GM12878 (cell line): ENCODE data around the gene KIR3DL3. TPM values are rescaled to one million over a fixed set of nuclear protein-coding genes. Genes with fewer than 3 reads are reported as not detected.

ENCODE experiments used
- ATAC-seq: fragments of 200-7000 bp; cut with Tn5 transposase; 3 replicates; pipeline ENCODE4 v1.9.1; 2020; ENCODE audit warnings: mild to moderate bottlenecking, moderate library complexity
- BruUV-seq: library from RNA; stranded (reverse); fragments of 400-500 nt; replicated peaks from 2 replicates; lab custom pipeline; 2021; lab: Mats Ljungman, UMichigan
- CTCF ChIA-PET: fragments of 300-600 bp; sonication (Branson Sonifier 250); formaldehyde crosslinking; extraction: SDS; loops from one replicate; lab custom pipeline; 2021; ENCODE audit warnings: inconsistent platforms; lab: Yijun Ruan, JAX
- POLR2A ChIA-PET: fragments of 350-600 bp; formaldehyde crosslinking; extraction: SDS; loops from one replicate; lab custom pipeline; 2021; ENCODE audit warnings: inconsistent platforms; lab: Charles Lee
- RAD21 ChIA-PET: fragments of 300-600 bp; sonication (Branson Sonifier 250); formaldehyde crosslinking; loops from one replicate; lab custom pipeline; 2023; ENCODE audit warnings: antibody characterized with exemption; ENCODE audit not compliant: unreplicated experiment; lab: Charles Lee
- SMC1A ChIA-PET: fragments of 300-600 bp; sonication (Branson Sonifier 250); formaldehyde crosslinking; loops from one replicate; lab custom pipeline; 2023; ENCODE audit not compliant: unreplicated experiment, uncharacterized antibody; lab: Charles Lee
- DNase-seq: peaks from one replicate; pipeline ENCODE4 v3.0.0-alpha.2; 2011; ENCODE audit warnings: low read depth, low spot score
- FAIRE-seq: peaks from 3 replicates; lab custom pipeline; 2011; peaks lifted over from hg19 to GRCh38; lab: Jason Lieb, UNC
- H2AFZ ChIP-seq: 2 replicates; pipeline ENCODE4 v1.6.0; 2011; ENCODE audit warnings: low read depth, low read length, control low read depth; ENCODE audit not compliant: control insufficient read depth
- H3K27ac ChIP-seq: 2 replicates; pipeline ENCODE4 v1.5.1; 2011; ENCODE audit warnings: control low read depth; ENCODE audit not compliant: control insufficient read depth, insufficient read depth
- H3K27me3 ChIP-seq, 2 experiments: replicated peaks in 1 of 2; 2 replicates each; pipeline versions ENCODE4 v1.6.0 to v1.6.1; 2011; ENCODE audit warnings: low read length in 1 of 2; ENCODE audit not compliant: control insufficient read depth in 2 of 2, insufficient read depth in 2 of 2
- H3K36me3 ChIP-seq, 2 experiments: 2 replicates each; pipeline ENCODE4 v1.5.1; 2011; ENCODE audit warnings: low read length in 1 of 2; ENCODE audit not compliant: control insufficient read depth in 2 of 2, insufficient read depth in 2 of 2
- H3K4me1 ChIP-seq: 2 replicates; pipeline ENCODE4 v1.6.1; 2011; ENCODE audit warnings: mild to moderate bottlenecking, low read length, moderate library complexity, mixed read lengths; ENCODE audit not compliant: control insufficient read depth, insufficient read depth
- H3K4me2 ChIP-seq: 2 replicates; pipeline ENCODE4 v1.6.0; 2011; ENCODE audit warnings: control low read depth; ENCODE audit not compliant: control insufficient read depth, insufficient read depth
- H3K4me3 ChIP-seq: fragments of 200-600 bp; sonication (generic); 2 replicates; pipeline ENCODE4 v1.5.1; 2016
- H3K79me2 ChIP-seq: 2 replicates; pipeline ENCODE4 v1.6.0; 2011; ENCODE audit warnings: low read length; ENCODE audit not compliant: control insufficient read depth, insufficient read depth
- H3K9ac ChIP-seq: 2 replicates; pipeline ENCODE4 v1.8.0; 2011; ENCODE audit warnings: low read length, control low read depth, mixed read lengths; ENCODE audit not compliant: control insufficient read depth, insufficient read depth
- H3K9me3 ChIP-seq: replicated peaks from 3 replicates; pipeline ENCODE4 v1.5.1; 2011; ENCODE audit warnings: mild to moderate bottlenecking, low read length; ENCODE audit not compliant: control insufficient read depth, insufficient read depth
- H4K20me1 ChIP-seq: 2 replicates; pipeline ENCODE4 v1.6.0; 2011; ENCODE audit not compliant: control insufficient read depth, insufficient read depth
- CREM ChIP-seq: IDR thresholded peaks from 2 replicates; pipeline ENCODE4 v1.6.1; 2014; ENCODE audit warnings: antibody characterized with exemption, low read depth
- ETV6 ChIP-seq, 2 experiments: fragments of 450-650 bp in 1 of 2; IDR thresholded peaks in 1 of 2; conservative IDR thresholded peaks in 1 of 2; 2 replicates each; pipeline ENCODE4 v1.6.1; 2014; ENCODE audit warnings: antibody characterized with exemption in 1 of 2, borderline replicate concordance in 1 of 2, low read depth in 1 of 2, mild to moderate bottlenecking in 1 of 2, moderate library complexity in 1 of 2
- RUNX3 ChIP-seq: IDR thresholded peaks from 2 replicates; pipeline ENCODE4 v1.6.1; 2012; ENCODE audit warnings: low read length, inconsistent platforms
- YBX1 ChIP-seq: fragments of 450-650 bp; IDR thresholded peaks from 2 replicates; pipeline ENCODE4 v1.6.1; 2016; ENCODE audit warnings: antibody characterized with exemption
- WGBS: methylation state at CpG from one replicate; pipeline ENCODE4 v1.1.6; 2016; ENCODE audit warnings: low lambda C conversion rate; ENCODE audit not compliant: insufficient replicate concordance, insufficient coverage; ENCODE audit errors: missing lambda C conversion rate; 5-methylcytosine and 5-hydroxymethylcytosine counted together
- in situ Hi-C: fragments of 300-500 bp; cut with MboI; formaldehyde crosslinking; loops from 9 replicates; pipeline ENCODE4 v1.14.3; 2018; ENCODE audit warnings: mixed read lengths
- intact Hi-C: fragments of 100-400 bp; cut with micrococcal nuclease; formaldehyde crosslinking; loops from one replicate; pipeline ENCODE4 v1.14.2; 2022; ENCODE audit not compliant: unreplicated experiment
- polyA plus RNA-seq, 11 experiments: library from polyadenylated mRNA; depleted of rRNA in 4 of 11; unstranded in 6 of 11; stranded (reverse) in 5 of 11; fragments of >200 nt; fragmentation: Nextera tagmentation in 4 of 11; fragmentation: Illumina TruSeq in 1 of 11; extraction: Ambion mirVana in 4 of 11; extraction: Trizol in 1 of 11; gene quantifications; 1 replicate in 1 of 11; 2 replicates in 10 of 11; pipeline versions ENCODE4 v1.2.1 to v1.2.3, GENCODE V29; 2011 to 2016; ENCODE audit warnings: inconsistent platforms in 2 of 11, missing spikeins in 2 of 11, low read depth in 1 of 11
- total RNA-seq, 4 experiments: library from RNA; depleted of rRNA in 3 of 4; stranded (reverse); fragments of >200 nt in 3 of 4; fragmentation: Illumina TruSeq in 1 of 4; extraction: Trizol in 1 of 4; gene quantifications; 2 replicates each; pipeline versions ENCODE4 v1.2.1 to v1.2.3, GENCODE V29; 2013 to 2021
- TF ChIP-seq, protein P1 (sequence below): fragments of 150-350 bp; IDR thresholded peaks from 2 replicates; pipeline ENCODE4 v1.6.1; 2014; ENCODE audit warnings: mild to moderate bottlenecking, low read depth, low read length

The KIR3DL3 gene
- total and polyA plus RNA-seq, 10 of the 15 experiments (the other 5 are each of a cell fraction or from before 2014, with no cell fraction given): not detected

DNA sequence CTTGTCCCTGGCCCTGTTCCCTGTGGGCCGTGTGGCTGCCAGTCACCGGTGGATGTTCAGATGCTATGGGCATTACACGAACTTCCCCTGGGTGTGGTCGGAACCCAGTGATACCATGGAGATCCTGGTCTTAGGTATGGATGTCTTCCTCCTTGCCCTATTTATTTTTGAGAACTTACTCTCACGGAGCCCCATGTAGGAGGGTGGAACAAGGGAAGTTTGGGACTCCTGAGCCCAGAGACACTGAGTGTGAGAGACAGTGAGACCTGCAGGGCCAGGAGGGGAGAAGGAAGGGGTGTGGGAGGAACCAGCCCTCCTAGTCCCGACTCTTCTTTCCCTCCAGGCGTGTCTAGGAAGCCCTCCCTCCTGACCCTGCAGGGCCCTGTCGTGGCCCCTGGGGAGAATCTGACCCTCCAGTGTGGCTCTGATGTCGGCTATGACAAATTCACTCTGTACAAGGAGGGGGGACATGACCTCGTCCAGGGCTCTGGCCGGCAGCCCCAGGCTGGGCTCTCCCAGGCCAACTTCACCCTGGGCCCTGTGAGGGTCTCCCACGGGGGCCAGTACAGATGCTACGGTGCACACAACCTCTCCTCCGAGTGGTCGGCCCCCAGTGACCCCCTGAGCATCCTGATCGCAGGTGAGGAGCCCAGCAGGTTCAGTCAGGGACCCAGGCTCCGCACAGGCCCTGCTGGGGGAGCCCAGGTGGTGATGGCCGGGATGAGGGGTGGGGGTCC is 14.9 kb upstream of the KIR3DL3 start:
- ChIA-PET CTCF (no interaction called here), POLR2A (no interaction called here), SMC1A (no interaction called here), RAD21 (interaction anchor here (0.6 kb wide), 1 partner anchor 240 kb away, joined by 4 read pairs; no protein-coding TSS in a partner anchor)
- TF ChIP-seq RUNX3 (no peak), ETV6 (conservative IDR thresholded peaks at IDR 0.05 in 1 of 2, IDR thresholded peaks at IDR 0.05 in 1 of 2; ENCODE audit: borderline replicate concordance in 1 of 2, low read depth in 1 of 2) (no peak), YBX1 (no peak), CREM (no peak)
- TF ChIP-seq, protein P1, sequence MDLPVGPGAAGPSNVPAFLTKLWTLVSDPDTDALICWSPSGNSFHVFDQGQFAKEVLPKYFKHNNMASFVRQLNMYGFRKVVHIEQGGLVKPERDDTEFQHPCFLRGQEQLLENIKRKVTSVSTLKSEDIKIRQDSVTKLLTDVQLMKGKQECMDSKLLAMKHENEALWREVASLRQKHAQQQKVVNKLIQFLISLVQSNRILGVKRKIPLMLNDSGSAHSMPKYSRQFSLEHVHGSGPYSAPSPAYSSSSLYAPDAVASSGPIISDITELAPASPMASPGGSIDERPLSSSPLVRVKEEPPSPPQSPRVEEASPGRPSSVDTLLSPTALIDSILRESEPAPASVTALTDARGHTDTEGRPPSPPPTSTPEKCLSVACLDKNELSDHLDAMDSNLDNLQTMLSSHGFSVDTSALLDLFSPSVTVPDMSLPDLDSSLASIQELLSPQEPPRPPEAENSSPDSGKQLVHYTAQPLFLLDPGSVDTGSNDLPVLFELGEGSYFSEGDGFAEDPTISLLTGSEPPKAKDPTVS: no peak
- FAIRE-seq: no peak
- no peak overlapping the region for H3K9ac ChIP-seq
- no peaks in the 10 kb centered on the region for H3K79me2 ChIP-seq
- no peaks in the 10 kb centered on the region for H4K20me1 ChIP-seq
- no peak overlapping the region for H3K4me3 ChIP-seq
- DNase-seq: no peak
- BruUV-seq: no TSS peak
- H2AFZ ChIP-seq: no peak overlapping the region
- no peak overlapping the region for H3K4me2 ChIP-seq
- no peaks in the 10 kb centered on the region; a peak in 1 of 4 replicates for H3K27me3 ChIP-seq
- in situ Hi-C loops (no loop called here), intact Hi-C loops (no loop called here)
- no peak for ATAC-seq
- no peaks in the 10 kb centered on the region for H3K36me3 ChIP-seq
- H3K4me1 ChIP-seq: peaks cover 9% of the 10 kb centered on the region
- H3K27ac ChIP-seq: no peak overlapping the region
- no peaks in the 10 kb centered on the region for H3K9me3 ChIP-seq
- 23% methylated on average over 18 of the region's 18 CpGs for WGBS
